ENCODE results near the gene SELENOI.
"Not testable (repeated sequence)": the region's sequence is repeated elsewhere in the genome, so short reads cannot be mapped to it uniquely, and the experiment has no call there.

SELENOI gene

GRCh38 chr2:26345545-26346453 lies at the start of gene SELENOI:
SELENOI (plus strand) TSS chr2:26346143; CDS start chr2:26346233, 90 bp downstream.
- DNase-seq = peak; percentile 95

- no peak for DNase-seq
Observed at GRCh38 chr2:26297061-26297460, 48.9 kb upstream of the SELENOI start.

- no peak for DNase-seq
Observed at GRCh38 chr2:26298286-26298637, 47.7 kb upstream of the SELENOI start.

GRCh38 chr2:26298638-26299393 lies 47.1 kb upstream of the SELENOI start:
- DNase-seq = no peak

- DNase-seq = no peak
Observed at GRCh38 chr2:26299471-26300101, 46.4 kb upstream of the SELENOI start.

- DNase-seq = no peak
Observed at GRCh38 chr2:26300234-26300925, 45.6 kb upstream of the SELENOI start.

- no peak for DNase-seq
Observed at GRCh38 chr2:26302846-26303245, 43.1 kb upstream of the SELENOI start.

- DNase-seq = not testable (repeated sequence)
Observed at GRCh38 chr2:26305094-26305493, 40.8 kb upstream of the SELENOI start.

- no peak for DNase-seq
Observed at GRCh38 chr2:26305540-26305939, 40.4 kb upstream of the SELENOI start.

- no peak for DNase-seq
Observed at GRCh38 chr2:26309921-26310320, 36.0 kb upstream of the SELENOI start.

GRCh38 chr2:26312471-26312870 lies 33.5 kb upstream of the SELENOI start:
- DNase-seq = no peak

GRCh38 chr2:26313446-26313845 lies 32.5 kb upstream of the SELENOI start:
- no peak for DNase-seq

- DNase-seq = no peak
Observed at GRCh38 chr2:26314243-26314642, 31.7 kb upstream of the SELENOI start.

GRCh38 chr2:26316041-26316440 lies 29.9 kb upstream of the SELENOI start:
- DNase-seq = no peak

GRCh38 chr2:26316845-26317244 lies 29.1 kb upstream of the SELENOI start:
- DNase-seq = no peak

- no peak for DNase-seq
Observed at GRCh38 chr2:26317377-26318105, 28.4 kb upstream of the SELENOI start.

GRCh38 chr2:26318950-26319349 lies 27.0 kb upstream of the SELENOI start:
- DNase-seq = no peak

- DNase-seq = not testable (repeated sequence)
Observed at GRCh38 chr2:26324479-26324878, 21.5 kb upstream of the SELENOI start.

- no peak for DNase-seq
Observed at GRCh38 chr2:26324903-26325302, 21.0 kb upstream of the SELENOI start.

GRCh38 chr2:26325851-26326250 lies 20.1 kb upstream of the SELENOI start:
- no peak for DNase-seq

GRCh38 chr2:26326514-26326913 lies 19.4 kb upstream of the SELENOI start:
- no peak for DNase-seq

Measured in NCI-H2081 treated with DMSO at 0.1 percent for 48 hours (cell line).